ENCODE results near the gene C10orf53.

The C10orf53 gene

GRCh38 chr10:49679480-49679893 lies at the start of gene C10orf53:
C10orf53 (plus strand) TSS chr10:49679651; CDS start chr10:49679698, 47 bp downstream.
- DNase-seq (ENCODE audit: low read depth in 2 of 2), result no peak

GRCh38 chr10:49631975-49632374 lies 47.5 kb upstream of the C10orf53 start:
- no peak for DNase-seq (ENCODE audit: low read depth in 2 of 2)

GRCh38 chr10:49632406-49633317 lies 46.8 kb upstream of the C10orf53 start:
- DNase-seq (ENCODE audit: low read depth in 2 of 2), result no peak

- DNase-seq (ENCODE audit: low read depth in 2 of 2), result no peak
Measured at GRCh38 chr10:49633327-49634068, 46.0 kb upstream of the C10orf53 start.

GRCh38 chr10:49634069-49634660 lies 45.3 kb upstream of the C10orf53 start:
- DNase-seq (ENCODE audit: low read depth in 2 of 2), result no peak

GRCh38 chr10:49642311-49642710 lies 37.1 kb upstream of the C10orf53 start:
- no peak for DNase-seq (ENCODE audit: low read depth in 2 of 2)

GRCh38 chr10:49643241-49644034 lies 36.0 kb upstream of the C10orf53 start:
- DNase-seq (ENCODE audit: low read depth in 2 of 2), result no peak

GRCh38 chr10:49644035-49644646 lies 35.3 kb upstream of the C10orf53 start:
- DNase-seq (ENCODE audit: low read depth in 2 of 2), result no peak

GRCh38 chr10:49645417-49645816 lies 34.0 kb upstream of the C10orf53 start:
- no peak for DNase-seq (ENCODE audit: low read depth in 2 of 2)

- DNase-seq (ENCODE audit: low read depth in 2 of 2), result no peak
Measured at GRCh38 chr10:49645871-49646870, 33.3 kb upstream of the C10orf53 start.

- DNase-seq (ENCODE audit: low read depth in 2 of 2), result no peak
Measured at GRCh38 chr10:49647554-49647953, 31.9 kb upstream of the C10orf53 start.

GRCh38 chr10:49647985-49648795 lies 31.3 kb upstream of the C10orf53 start:
- no peak for DNase-seq (ENCODE audit: low read depth in 2 of 2)

- DNase-seq (ENCODE audit: low read depth in 2 of 2), result no peak
Measured at GRCh38 chr10:49649294-49649693, 30.2 kb upstream of the C10orf53 start.

GRCh38 chr10:49649936-49650723 lies 29.3 kb upstream of the C10orf53 start:
- DNase-seq (ENCODE audit: low read depth in 2 of 2), result no peak

- no peak for DNase-seq (ENCODE audit: low read depth in 2 of 2)
Measured at GRCh38 chr10:49650724-49651034, 28.8 kb upstream of the C10orf53 start.

GRCh38 chr10:49651039-49651835 lies 28.2 kb upstream of the C10orf53 start:
- DNase-seq (ENCODE audit: low read depth in 2 of 2), result no peak

GRCh38 chr10:49651917-49652316 lies 27.5 kb upstream of the C10orf53 start:
- DNase-seq (ENCODE audit: low read depth in 2 of 2), result no peak
